Activated T-cell treated with anti-CD3 and anti-CD28 coated beads, Interleukin-2, amount 50 U/mL, for 1 hour (primary cell): Measurements from ENCODE around the gene PTPN13.
"Not testable (repeated sequence)": the region's sequence is repeated elsewhere in the genome, so short reads cannot be mapped to it uniquely, and the experiment has no call there.

ENCODE experiments used
- DNase-seq: peaks from one replicate; pipeline ENCODE4 v3.0.0-alpha.2; 2020

Gene PTPN13

DNA sequence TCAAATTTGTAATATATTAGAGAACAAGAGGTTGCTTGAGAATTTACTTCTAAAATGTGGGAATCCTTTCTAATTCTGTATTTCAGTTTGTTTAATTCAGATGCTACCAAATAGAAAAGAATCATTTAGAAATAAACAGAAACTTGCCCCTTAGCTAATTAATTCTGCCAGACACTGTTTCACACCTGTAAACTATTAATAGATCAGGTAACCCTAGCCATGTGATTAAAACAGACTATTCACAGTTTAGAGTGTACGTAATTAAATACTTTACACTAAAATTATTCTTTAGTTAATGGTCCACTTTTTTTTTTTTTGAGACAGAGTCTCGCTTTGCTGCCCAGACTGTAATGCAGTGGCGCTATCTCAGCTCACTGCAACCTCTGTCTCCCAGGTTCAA, 124.0 kb downstream of the PTPN13 start:
- DNase-seq = no peak

DNA sequence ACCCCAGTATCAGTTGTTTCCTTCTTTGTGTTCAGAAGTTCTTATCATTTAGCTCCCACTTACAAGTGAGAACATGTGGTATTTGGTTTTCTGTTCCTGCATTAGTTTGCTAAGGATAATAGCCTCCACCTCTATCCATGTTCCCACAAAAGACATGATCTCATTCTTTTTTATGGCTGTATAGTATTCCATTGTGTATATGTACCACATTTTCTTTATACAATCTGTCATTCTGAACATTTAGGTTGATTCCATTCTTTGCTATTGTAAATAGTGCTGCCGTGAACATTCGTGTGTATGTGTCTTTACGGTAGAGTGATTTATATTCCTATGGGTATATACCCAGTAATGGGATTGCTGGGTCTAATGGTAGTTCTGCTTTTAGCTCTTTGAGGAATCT, 125.0 kb downstream of the PTPN13 start:
- not testable (repeated sequence) for DNase-seq

DNA sequence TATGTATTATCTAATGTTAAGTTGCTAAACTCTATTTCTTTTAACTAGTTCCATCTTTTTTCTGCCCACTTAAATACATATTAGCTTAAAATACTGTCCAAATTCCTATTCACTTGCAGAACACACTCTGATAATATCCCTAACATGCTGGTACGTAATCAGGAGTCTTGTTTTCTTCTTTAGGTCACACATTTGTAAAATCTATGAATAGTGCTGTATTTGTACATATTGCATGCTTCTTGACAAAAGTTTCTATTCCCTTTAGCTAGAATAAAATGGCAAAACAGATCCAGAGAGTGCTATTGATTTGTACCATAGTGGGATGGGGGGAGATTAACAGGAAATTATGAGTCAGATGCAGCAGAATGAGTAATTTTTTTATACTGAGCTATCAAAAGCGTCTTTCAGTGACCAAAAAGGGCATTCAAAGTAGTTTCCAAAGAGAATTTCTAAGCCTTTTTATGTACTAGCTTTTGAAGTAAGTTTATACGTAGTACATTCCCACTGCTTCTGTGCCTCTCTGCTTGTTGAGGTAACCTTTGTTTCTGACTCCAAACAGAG, 126.5 kb downstream of the PTPN13 start:
- DNase-seq = no peak

DNA sequence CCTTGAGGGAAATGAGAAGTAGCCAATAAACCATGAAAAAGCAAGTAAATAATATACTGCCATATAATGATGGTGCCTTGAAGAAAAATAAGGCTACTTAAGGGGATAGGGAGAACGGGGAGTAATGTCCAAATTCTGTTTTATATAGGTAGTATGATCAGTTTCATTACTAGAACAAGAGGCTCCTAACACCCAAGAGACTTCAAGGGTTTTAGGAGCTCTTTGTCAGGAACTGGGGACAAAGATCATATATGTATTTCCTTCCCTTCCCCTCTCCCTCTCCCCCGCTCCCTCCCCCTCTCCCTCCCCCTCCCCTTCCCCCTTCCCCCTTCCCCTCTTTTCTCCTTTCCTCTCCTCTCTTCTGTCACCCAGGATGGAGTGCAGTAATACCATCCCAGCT, 127.3 kb downstream of the PTPN13 start:
- no peak for DNase-seq

DNA sequence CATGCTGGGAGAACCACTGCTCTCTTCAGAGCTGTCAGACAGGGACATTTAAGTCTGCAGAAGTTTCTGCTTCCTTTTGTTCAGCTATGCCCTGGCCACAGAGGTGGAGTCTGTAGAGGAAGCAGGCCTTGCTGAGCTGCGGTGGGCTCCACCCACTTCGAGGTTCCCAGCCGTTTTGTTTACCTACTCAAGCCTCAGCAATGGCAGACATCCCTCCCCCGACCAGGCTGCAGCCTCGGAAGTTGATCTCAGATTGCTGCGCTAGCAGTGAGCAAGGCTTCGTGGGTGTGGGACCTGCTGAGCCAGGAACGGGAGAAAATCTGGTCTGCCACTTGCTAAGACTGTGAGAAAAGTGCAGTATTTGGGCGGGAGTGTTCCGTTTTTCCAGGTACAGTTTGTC, 136.2 kb downstream of the PTPN13 start:
- peak; percentile 16 for DNase-seq

DNA sequence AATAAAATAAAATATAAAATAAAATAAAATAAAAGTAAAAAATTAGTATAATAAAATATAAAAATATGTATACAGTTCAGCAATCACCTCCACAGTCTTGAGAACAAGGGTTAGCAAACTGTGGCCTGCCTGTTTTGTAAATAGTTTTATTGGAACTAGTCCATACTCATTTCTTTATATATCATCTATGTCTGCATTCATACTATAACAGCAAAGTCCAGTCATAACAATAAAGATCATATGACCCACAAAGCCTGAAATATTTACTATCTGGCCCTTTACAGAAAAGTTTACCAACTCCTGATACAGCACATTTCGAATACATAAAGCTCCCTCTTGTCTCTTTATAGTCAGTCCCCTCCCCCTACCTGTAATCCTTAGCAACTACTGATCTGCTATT, 143.1 kb downstream of the PTPN13 start:
- no peak for DNase-seq

DNA sequence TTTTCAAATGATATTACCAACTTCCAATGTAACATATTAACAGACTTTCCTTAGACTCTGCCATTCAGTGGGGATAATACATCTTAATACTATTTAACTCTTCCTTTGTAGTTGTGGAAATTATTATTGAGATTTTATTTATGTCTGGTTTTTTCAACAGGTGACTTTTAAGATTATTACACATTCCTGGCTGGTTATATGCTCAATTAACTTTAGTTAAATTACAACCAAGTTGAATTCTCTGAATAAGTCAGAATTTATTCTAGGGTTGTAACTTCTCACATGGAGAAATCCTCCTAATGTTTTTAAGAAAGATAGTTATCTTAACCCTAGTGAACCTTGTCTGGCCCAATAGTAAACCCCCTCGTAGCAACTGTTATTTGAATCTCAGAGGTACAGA, 147.7 kb downstream of the PTPN13 start:
- DNase-seq = no peak

DNA sequence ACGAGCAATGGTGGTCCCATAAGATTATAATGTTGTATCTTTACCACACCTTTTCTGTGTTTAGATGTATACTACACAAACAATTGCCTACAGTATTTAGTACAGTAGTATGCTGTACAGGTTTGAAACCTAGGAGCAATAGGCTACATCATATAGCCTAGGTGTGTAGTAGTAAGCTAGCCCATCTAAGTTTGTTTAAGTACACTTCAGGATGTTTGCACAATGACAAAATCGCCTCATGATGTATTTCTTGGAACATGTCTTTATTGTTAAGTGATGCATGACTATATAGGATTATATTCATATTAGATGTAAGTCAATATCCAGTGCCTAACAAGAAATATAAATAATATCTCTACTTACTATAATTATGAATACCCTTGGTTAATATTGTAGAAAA, 150.5 kb downstream of the PTPN13 start:
- DNase-seq = no peak

DNA sequence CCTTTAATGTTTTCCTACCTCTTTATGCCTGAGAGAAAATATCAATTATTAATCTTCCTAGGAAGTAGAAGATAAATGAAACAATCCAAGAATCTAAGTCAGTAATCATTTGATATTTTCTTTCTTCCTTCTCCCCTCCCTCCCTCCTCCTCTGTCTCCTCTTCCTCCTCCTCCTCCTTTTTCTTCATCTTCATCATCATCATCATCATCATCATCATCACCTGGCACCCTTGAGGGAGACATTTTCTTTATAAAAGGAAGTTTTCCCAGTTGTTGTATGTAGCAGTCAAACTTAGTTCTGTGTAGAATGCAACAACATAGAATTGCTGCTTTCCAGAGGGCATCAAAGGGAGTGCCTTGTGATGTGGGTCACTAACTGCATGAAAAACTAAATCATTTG, 155.0 kb downstream of the PTPN13 start:
- no peak for DNase-seq

DNA sequence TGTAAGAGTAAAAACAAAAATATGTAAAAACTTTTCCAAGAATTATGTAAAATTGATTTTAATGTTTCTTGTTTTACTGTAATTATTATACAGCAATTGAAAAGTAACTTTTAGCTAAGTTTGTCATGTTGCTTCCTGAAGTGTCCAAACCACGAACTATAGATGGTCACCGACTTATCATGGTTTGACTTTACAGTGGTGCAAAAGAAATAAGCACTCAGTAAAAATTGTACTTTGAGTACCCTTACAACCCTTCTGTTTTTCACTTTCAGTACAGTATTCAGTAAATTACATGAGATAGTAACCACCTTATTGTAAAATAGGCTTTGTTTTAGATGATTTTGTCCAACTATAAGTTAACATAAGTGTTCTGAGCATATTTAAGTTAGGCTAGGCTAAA, 161.3 kb downstream of the PTPN13 start:
- DNase-seq = no peak

DNA sequence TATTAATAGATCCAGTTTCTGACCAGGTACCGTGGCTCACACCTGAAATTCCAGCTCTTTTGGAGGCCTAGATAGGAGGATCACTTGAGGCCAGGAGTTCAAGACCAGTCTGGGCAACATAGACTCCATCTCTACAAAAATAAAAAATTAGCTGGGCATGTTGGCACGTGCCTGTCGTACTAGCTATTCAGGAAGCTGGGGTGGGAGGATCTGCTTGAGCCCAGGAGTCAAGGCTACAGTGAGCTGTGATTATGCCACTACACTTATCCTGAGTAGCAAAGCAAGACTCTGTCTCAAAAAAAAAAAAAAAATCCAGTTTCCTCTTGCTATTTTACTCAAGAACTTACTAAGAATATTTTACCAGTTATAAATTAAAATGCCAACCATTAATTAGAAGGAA, 163.4 kb downstream of the PTPN13 start:
- no peak for DNase-seq

DNA sequence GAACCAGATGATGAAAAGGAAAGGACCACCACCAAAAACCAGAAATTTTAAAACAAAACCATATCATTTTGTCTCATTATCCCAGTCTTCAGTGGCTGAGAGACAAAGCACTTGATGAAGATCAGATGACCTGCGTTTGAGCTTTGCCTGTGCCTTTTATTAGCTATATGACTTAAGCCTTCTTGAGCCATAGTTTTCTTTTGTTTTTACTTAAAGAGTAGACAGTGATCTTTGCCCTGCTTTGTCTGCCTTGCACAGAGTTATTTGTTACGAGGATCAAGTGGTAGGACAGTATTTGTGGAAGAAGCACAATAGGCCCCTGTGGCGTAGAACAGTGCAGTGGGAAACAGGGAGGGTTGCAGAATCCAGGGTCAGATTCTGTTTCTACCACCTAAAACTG, 165.2 kb downstream of the PTPN13 start:
- DNase-seq = no peak

DNA sequence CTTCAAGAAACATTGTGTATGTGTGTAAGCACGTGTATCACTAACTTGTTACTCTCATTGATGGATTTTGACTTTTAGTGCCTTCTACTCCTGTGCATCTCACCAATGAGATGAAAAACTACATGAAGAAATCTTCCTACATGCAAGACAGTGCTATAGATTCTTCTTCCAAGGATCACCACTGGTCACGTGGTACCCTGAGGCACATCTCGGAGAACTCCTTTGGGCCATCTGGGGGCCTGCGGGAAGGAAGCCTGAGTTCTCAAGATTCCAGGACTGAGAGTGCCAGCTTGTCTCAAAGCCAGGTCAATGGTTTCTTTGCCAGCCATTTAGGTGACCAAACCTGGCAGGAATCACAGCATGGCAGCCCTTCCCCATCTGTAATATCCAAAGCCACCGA, 168.5 kb downstream of the PTPN13 start:
- DNase-seq = no peak

DNA sequence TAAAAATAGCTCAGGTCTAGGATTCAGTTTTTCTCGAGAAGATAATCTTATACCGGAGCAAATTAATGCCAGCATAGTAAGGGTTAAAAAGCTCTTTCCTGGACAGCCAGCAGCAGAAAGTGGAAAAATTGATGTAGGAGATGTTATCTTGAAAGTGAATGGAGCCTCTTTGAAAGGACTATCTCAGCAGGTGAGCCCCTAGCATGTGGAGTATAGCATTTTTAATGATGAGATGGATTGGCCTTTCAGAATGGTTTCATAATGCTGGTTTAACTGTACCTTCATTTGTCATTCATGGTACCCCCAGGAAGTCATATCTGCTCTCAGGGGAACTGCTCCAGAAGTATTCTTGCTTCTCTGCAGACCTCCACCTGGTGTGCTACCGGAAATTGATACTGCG, 175.7 kb downstream of the PTPN13 start:
- DNase-seq = no peak

DNA sequence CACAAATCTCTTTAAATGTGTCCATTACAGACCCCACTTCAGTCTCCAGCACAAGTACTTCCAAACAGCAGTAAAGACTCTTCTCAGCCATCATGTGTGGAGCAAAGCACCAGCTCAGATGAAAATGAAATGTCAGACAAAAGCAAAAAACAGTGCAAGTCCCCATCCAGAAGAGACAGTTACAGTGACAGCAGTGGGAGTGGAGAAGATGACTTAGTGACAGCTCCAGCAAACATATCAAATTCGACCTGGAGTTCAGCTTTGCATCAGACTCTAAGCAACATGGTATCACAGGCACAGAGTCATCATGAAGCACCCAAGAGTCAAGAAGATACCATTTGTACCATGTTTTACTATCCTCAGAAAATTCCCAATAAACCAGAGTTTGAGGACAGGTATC, 177.0 kb downstream of the PTPN13 start:
- no peak for DNase-seq

DNA sequence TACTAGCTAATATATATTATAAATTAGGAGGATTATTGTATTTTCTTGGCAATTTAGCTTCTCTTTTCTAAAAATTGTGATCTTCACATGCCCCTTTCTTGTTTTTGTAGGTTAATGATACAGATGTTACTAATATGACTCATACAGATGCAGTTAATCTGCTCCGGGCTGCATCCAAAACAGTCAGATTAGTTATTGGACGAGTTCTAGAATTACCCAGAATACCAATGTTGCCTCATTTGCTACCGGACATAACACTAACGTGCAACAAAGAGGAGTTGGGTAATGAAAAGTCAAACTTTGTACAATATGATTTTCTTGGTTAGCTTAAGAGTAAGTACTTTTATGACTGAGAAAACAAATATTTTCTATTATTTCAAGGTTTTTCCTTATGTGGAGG, 180.9 kb downstream of the PTPN13 start:
- DNase-seq = no peak

DNA sequence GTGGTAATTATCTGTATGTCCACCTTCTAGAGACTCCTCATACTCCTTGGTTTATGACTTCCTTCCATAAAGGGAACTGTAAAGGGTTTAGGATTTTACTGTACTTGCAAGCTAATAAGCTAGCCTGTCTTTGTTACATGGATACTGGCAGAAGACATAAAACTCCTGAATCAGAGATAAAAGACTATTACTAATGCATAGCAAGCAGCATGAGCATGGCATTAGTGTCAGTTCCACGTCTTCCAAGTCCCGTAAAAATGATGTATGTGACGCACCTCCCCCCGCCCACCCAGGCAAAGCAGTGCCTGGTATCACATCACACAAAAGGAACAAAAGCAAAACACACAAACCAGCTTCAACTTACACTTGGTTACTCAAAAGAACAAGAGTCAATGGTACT, 184.1 kb downstream of the PTPN13 start:
- DNase-seq = no peak

DNA sequence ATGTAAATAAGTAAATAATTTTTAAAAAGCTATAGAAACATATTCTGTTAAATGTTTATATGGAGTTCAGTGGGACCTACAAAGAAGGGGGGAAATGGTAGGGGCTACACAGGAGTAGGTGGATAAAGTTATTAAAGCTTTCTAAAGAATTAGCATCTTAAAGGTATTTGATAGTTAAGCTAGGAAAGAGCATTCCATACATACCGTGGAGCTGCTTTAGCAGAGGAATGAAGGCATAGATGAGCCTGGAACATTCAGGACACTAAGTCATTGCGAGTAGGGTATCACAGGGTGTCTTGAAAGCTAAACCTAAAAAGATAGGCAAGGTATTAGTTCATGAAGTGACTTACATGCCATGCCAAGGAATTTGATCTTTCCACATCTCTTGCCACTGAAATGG, 194.7 kb downstream of the PTPN13 start:
- no peak for DNase-seq

DNA sequence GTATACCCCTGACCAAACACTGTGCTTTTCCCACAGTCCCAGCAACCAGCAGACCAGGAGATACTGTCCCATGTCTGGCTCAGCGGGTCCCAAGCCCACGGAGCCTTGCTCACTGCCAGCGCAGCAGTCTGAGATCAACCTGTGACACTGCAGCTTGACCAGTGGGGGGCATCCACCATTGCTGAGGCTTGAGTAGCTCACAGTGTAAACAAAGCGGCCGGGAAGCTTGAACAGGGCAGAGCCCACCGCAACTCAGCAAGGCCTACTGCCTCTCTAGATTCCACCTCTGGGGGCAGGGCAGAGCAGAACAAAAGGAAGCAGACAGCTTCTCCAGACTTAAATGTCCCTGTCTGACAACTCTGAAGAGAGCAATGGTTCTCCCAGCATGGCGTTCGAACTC, 197.0 kb downstream of the PTPN13 start:
- DNase-seq = no peak

DNA sequence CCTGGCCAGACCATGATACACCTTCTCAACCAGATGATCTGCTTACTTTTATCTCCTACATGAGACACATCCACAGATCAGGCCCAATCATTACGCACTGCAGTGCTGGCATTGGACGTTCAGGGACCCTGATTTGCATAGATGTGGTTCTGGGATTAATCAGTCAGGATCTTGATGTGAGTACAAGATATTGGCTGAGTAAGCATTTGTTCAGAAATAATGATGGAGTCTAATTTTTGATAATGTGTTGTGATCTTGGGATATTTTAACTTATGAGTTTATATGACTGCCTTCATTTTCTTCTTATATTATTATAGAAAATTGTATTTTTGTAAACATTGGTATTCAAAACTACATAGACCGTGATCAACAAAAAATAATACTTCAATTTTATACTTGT, 215.7 kb downstream of the PTPN13 start:
- no peak for DNase-seq

DNA sequence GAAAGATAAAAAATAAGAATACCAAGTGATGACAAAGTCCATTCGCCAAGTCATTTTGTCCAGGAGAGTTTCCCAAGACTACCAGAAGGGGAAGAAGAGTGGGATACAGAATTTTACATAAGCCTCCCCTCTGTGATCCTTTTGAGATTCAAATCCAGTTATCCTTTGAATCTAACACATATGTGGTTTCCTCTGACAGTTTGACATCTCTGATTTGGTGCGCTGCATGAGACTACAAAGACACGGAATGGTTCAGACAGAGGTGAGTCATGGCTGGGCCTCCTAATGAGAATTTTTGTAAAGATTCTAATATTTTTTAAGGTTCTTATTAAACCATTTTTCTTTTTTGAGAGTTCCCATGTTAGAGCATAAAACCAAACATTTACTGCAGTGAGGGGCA, 216.7 kb downstream of the PTPN13 start:
- no peak for DNase-seq

DNA sequence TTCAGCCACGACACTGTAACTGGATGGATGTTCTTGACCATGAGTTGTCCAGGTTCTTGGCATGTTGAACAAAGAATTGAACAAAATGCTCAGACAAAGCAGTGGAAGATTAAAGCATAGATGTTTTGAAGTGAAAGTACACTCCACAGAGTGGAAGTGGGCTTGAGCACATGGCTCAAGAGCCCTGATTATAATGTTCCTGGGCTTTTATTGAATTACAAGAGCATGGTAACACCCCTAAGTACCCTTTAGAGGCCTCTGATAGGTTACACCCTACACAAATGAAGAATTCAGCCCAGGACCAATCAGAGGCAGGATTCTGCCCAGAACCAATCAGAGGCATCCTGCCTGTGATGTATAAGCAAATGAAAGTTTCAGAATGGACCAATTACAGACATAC, 221.5 kb downstream of the PTPN13 start:
- no peak for DNase-seq

DNA sequence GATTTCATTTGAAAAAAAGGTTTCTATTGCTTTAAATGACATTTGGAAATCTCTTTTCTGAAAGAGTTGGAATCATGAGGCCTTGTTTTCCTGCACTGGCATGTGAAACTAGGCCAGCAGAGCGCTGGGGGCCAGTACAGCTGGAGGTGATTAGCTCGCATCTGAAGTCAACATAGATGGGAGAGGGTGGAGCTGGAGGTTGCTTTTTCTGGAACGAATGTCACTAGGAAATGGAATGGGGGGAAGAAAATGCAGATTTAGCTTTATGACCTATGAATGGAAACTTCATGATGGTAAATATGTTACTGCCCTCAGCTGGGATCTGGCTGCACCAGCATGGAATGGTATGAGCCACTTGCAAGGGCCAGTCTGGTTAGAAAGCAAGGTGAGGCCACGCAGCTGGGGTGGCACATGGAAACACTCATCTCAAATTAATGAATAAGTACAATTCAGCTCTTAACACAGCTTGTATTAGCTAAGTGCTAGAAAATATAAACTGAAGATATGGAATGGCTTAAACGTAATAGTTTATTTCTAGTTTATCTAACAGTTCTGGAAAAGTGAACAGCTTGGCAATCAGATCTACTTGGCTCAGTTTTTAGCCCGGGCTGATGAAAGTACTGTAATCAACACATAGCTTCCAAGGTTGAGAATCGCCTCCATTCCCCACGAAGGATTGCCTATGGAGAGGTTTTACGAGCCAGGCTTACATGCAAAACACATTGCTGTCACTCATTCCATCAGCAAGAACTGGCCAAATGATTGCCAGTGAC, 222.6 kb downstream of the PTPN13 start:
- no peak for DNase-seq

DNA sequence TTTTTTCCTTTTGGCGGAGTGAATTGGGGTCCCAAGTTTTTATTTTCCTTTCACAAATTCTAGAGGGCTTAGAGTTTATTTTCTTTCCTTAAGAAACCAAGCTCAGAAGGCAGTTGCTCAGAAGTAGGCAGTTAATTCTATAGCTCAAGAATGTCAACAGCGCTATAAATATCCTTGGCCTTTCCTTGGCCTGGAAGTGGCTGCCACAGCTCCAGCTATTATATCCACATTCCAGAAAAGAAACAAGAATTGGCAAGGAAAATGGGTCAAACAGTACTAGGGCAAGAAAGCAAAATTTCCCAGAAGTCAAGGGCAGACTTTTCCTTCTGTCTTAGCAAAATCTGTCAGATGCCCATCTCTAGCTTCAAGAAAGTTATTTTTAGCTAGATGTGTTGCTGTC, 224.1 kb downstream of the PTPN13 start:
- DNase-seq = no peak

DNA sequence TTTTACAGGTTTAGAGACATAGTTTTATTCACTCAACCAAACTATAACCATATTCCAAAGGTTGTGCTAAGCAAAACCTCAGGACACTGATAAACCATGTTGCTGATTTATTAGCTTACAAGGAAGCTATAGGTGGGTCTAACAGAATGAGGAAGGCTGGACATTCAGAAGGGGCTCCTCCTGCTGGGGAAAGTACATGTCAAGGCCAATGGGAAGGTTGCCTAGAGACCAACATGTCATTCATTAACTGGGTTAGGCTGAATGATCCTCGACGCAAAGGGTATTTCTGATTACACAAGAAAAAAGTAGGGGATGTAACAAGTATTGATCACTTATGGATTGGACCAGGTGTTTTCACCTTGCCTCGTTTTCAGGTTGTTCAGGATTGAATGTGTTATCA, 224.7 kb downstream of the PTPN13 start:
- DNase-seq = no peak
